ENCODE measurements around the gene DACH2.

Gene DACH2

DNA sequence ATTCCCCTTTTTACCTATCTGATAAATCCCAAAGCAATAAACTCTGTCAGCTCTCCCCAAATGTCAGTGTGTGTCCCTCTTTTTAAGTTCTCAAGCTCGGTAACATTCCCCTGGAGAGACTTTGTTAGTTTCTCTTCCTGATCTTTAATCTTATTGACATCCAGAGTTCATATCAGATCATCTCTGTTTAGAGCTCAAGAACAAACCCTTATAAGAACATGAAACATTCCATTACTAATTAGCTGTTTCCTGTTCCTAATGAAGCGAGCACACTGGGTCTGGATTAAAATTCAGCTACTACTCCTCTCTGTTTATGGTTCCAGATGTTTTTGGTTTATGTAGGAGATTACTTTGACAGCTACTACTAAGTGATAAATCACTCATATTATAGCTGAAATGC lies 681.5 kb downstream of the DACH2 start:
- no peak for DNase-seq

DNA sequence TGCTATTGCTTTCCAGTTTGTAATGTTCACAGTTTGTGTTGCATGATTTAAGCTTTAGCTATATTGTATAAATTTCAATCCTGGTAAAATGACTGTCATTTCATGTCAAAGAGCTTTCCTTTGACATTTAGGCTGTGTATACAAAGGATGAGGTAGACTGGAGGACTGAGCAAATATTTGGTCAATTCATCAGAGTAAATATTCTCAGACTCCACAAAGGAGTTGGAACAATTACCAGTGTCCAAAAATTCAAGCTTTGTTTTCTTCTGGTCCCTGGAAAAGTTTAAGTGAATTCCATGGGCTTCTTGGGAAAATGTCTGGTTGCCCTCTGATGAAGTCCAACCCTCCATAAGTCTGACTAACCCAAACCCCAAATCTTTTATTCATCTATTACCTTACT lies 682.4 kb downstream of the DACH2 start:
- DNase-seq = peak; percentile 54

DNA sequence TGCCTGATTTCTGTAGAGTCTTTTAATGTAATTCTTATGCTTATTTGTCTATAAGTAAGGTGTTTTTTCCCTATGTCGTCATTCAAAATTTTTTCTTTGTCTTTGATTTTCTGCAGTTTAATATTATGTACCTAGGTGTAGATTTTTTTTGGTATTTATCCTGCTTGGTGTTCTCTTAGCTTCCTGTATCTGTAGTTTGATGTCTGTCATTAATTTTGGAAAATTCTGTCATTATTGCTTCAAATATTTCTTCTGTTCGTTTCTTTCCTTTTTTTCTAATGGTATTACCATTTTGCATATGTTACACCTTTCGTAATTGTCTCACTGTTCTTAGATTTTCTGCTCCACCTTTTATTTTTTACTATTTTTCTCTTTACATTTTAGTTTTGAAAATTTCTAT lies 696.9 kb downstream of the DACH2 start:
- no peak for DNase-seq
